ENCODE data around the gene FAM168B. TPM values are rescaled to one million over a fixed set of nuclear protein-coding genes. Genes with fewer than 3 reads are reported as not detected.

Gene FAM168B
- total and polyA plus RNA-seq, 10 of the 15 experiments (the other 5 are each of a cell fraction or from before 2014, with no cell fraction given), result 3.5 to 77.3 (median 45.9) TPM

GRCh38 chr2:131064589-131065512 is 28.4 kb downstream of the FAM168B start:
- FAIRE-seq (no peak), DNase-seq (ENCODE audit: low read depth, low spot score) (no peak), ATAC-seq (no peak)
- Histone ChIP-seq H2AFZ (ENCODE audit: control insufficient read depth, low read depth, low read length) (no peak overlapping the region), H3K9ac (ENCODE audit: control insufficient read depth, insufficient read depth, low read length) (no peak overlapping the region), H3K27me3 (replicated peaks in 1 of 2; ENCODE audit: control insufficient read depth in 2 of 2, insufficient read depth in 2 of 2, low read length in 1 of 2) (no peaks in the 10 kb centered on the region), H4K20me1 (ENCODE audit: control insufficient read depth, insufficient read depth) (no peaks in the 10 kb centered on the region), H3K4me1 (ENCODE audit: control insufficient read depth, insufficient read depth, low read length) (no peaks in the 10 kb centered on the region), H3K9me3 (replicated peaks; ENCODE audit: control insufficient read depth, insufficient read depth, low read length) (no peaks in the 10 kb centered on the region), H3K79me2 (ENCODE audit: control insufficient read depth, insufficient read depth, low read length) (peaks cover 14% of the 10 kb centered on the region), H3K4me3 (no peak overlapping the region), H3K4me2 (ENCODE audit: control insufficient read depth, insufficient read depth) (no peak overlapping the region), H3K27ac (ENCODE audit: control insufficient read depth, insufficient read depth) (no peak overlapping the region), H3K36me3 (ENCODE audit: control insufficient read depth in 2 of 2, insufficient read depth in 2 of 2, low read length in 1 of 2) (peaks cover 13 to 19% of the 10 kb centered on the region in 2 experiments; a peak in 3 of 4 replicates)
- ChIA-PET RAD21 (ENCODE audit: unreplicated experiment) (no interaction called here), POLR2A (no interaction called here), CTCF (interaction anchor here (0.6 to 1.2 kb wide), 2 partner anchors 7 to 661 kb away, joined by 3 read pairs; no protein-coding TSS in a partner anchor), SMC1A (ENCODE audit: uncharacterized antibody, unreplicated experiment) (no interaction called here)
- intact Hi-C loops (cut with micrococcal nuclease; ENCODE audit: unreplicated experiment), result no loop called here
- no TSS peak for BruUV-seq (replicated peaks)
- in situ Hi-C loops (cut with MboI), result no loop called here
- WGBS (ENCODE audit: insufficient coverage, insufficient replicate concordance, low lambda C conversion rate, missing lambda C conversion rate), result 90% methylated on average over 14 of the region's 14 CpGs
- TF ChIP-seq GATAD2B (conservative IDR thresholded peaks at IDR 0.05; ENCODE audit: low read depth), result no peak
- no peak for TF ChIP-seq EZH2 (IDR thresholded peaks at IDR 0.05; ENCODE audit: borderline replicate concordance, control insufficient read depth, low read depth, low read length)
- TF ChIP-seq NR2F1 (conservative IDR thresholded peaks at IDR 0.05), result no peak
- TF ChIP-seq ZSCAN29 (IDR thresholded peaks at IDR 0.05), result no peak
- TF ChIP-seq SIX5 (IDR thresholded peaks at IDR 0.05; ENCODE audit: low read depth, low read length, severe bottlenecking), result no peak
- no peak for TF ChIP-seq ATF7 (IDR thresholded peaks at IDR 0.05; ENCODE audit: low read depth)
- no peak for TF ChIP-seq TCF7 (IDR thresholded peaks at IDR 0.05; ENCODE audit: borderline replicate concordance)
- TF ChIP-seq YBX1 (IDR thresholded peaks at IDR 0.05), result no peak
- TF ChIP-seq TCF3 (IDR thresholded peaks at IDR 0.05; ENCODE audit: borderline replicate concordance, insufficient read depth, low read depth, low read length), result no peak
- no peak for TF ChIP-seq ZBTB11 (CRISPR knock-in tag; IDR thresholded peaks at IDR 0.05)
- no peak for TF ChIP-seq CBX3 (IDR thresholded peaks at IDR 0.05; ENCODE audit: borderline replicate concordance, low read depth)
- no peak for TF ChIP-seq LARP7 (IDR thresholded peaks at IDR 0.05)
- no peak for TF ChIP-seq IKZF1 (conservative IDR thresholded peaks at IDR 0.05)
- TF ChIP-seq MEF2A (IDR thresholded peaks at IDR 0.05; ENCODE audit: insufficient read depth, low read depth, low read length), result no peak
- no peak for TF ChIP-seq MYC (IDR thresholded peaks at IDR 0.05; ENCODE audit: insufficient read depth, insufficient read length, insufficient replicate concordance, low read length, severe bottlenecking)
- no peak for TF ChIP-seq BRCA1 (IDR thresholded peaks at IDR 0.05; ENCODE audit: low read depth, low read length)
